HG02885 (cell line): ENCODE data around the gene MLYCD.

Source experiments
- ATAC-seq: cut with Tn5 transposase; IDR thresholded peaks from one replicate; pipeline ENCODE4 v1.9.1; 2021; ENCODE audit warnings: mild to moderate bottlenecking; ENCODE audit not compliant: unreplicated experiment, poor library complexity

Gene MLYCD

DNA sequence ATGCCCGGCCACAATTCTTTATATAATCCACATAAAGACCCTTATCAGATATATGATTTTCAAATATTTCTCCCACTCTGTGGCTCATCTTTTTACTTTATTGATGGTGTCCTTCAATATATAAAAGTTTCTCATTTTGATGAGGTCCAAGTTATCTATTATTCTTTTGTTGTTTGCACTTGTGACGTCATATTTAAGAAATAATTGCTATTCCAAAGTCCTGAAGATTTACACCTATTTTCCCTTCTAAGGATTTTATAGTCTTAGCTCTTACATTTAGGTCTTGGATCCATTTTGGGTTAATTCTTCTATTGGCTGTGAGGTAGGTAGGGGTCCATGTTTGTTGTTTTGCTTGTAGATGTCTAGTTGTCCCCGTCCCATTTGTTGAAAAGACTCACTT is 3.0 kb upstream of the MLYCD start:
- ATAC-seq, result no peak

GRCh38 chr16:83899272-83899897 is 470 bp downstream of the MLYCD start:
- peak; percentile 59 for ATAC-seq

DNA sequence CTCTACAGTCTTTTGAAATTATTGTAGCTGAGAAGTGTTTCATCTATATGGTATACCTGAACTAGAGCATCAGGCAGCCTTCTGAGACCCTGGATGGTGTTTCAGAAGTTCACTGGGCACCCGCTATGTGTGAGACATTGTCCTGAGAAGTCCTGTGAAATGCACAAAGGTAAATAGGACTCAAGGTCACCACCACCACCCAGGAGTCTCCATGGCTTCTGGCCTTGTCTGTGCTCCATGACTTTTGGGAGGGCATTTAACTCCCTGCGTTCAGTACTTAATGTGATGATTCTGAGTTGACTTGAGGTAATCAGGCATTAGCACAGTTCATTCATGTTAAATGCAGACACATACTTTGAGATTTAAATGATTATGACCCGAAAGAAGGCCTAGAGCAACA is 1.1 kb downstream of the MLYCD start:
- ATAC-seq, result no peak

DNA sequence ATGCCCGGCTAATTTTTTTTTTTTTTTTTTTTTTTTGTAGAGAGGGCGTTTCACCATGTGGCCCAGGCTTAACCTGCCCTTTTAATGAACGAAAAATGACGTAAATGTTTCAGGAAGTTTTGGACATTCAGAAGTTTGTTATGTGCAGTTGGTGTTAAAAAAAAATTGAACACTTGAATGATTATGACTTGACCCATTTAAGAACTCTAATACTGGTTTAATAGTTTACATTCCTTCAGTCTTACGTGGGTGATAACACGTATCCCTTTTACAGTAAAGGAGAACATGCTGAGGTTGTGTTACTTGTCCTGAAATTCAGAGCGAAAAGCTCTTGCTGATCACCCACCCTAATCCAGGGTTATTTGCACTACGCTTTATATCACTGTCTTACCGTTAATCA is 1.7 kb downstream of the MLYCD start:
- no peak for ATAC-seq

GRCh38 chr16:83901101-83901500 is 2.2 kb downstream of the MLYCD start:
- ATAC-seq, result no peak

DNA sequence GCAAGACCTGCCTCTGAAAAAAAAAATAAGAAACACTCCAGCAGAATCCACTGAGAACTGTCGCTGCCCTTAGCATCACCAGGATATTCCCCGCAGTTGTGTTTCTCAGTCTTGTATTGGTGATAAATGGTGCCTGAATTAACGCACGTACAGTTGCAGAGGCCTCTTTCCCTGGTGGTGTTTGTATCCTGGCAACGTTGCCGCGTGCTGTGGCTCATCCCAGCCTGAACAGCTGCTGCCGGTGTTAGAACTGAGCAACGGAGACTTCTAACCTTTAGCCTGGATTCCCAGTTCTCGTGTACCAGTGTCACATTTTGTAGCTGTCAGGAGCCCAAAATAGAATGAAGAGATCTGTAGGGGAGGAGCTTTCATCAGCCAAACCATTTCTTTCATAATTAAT is 4.8 kb downstream of the MLYCD start:
- no peak for ATAC-seq

DNA sequence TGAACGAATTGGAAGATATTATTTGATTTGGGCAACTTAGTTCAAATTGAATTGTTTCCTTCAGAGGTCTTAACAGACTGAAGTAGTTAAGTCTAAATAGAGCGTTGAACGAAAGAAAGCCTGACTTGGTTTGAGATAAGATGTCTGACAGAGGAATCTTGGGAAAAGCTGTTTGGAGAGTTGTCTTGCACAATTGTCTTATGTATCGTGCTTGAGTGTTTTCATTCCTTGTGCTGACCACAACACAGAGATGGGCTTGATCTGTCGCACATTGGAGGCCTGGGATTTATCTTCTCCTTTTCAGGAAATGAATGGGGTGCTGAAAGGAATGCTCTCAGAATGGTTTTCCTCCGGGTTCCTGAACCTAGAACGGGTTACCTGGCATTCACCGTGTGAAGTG is 7.8 kb downstream of the MLYCD start:
- ATAC-seq, result no peak

DNA sequence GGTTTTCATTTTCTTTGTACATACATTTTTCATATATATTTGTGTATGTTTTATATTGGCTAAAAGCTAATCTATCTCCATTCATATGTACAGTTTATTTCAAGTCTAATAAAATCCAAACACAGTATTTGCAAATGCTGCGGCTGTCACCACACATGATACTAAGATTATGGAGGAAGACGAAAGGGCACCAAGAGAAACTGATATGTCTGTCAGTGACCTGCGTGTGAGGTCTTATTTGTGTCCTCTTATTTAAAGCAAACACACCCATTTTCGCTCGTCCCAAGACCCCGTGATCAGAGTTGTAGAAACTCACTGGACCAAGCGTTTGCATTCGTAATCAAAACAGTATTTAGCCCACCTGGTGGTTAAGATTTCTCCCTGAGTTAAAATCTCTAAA is 8.2 kb downstream of the MLYCD start:
- no peak for ATAC-seq

DNA sequence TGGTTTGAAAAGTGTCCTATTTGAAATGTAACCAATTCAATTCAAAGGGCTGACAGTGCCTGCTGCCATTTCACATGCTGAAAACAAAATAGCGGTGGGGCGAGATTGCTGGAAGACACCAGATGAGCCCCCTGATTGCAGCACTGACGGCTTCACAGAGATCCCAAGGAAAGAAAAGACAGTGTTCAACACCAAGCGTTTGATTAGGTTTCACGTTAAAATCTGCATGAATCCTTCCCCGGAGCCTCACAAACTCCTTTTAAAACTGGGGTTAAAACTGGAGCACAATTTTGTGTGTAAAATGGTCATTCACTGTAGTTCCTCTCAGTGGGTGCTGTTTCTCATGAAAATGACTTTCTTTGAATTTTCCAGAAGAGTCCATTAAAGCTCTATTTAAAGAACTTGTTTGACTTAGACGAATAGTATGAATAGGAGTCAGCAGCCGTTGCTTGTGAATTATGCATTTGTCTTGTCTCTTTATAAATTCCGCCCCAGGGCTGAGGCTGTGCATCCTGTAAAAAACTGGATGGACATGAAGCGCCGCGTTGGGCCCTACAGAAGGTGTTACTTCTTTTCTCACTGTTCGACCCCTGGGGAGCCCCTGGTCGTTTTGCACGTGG is 8.8 kb downstream of the MLYCD start:
- ATAC-seq, result no peak

DNA sequence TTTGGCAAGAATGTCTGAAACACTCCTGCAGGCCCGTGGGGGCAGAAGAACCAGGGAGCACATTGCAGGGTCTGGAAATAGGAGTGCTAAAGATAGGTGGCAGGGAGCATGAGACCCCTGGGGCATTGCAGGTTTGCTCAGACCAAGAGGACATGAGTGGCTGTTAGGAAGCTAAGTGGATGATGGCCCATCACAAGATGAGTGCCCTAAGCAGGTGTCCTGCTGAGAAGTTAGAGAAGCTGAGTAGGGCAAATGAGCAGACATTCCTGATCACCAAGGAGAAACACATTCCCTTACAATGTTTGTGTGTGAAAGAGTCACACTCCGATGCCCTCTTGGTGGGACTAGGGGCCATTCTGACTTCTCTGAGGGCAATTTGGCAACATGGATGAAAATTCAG is 9.9 kb downstream of the MLYCD start:
- no peak for ATAC-seq

- no peak for ATAC-seq
Observed at GRCh38 chr16:83911290-83911689, 12.4 kb downstream of the MLYCD start.

- no peak for ATAC-seq
Observed at GRCh38 chr16:83912519-83913244, 13.8 kb downstream of the MLYCD start.

DNA sequence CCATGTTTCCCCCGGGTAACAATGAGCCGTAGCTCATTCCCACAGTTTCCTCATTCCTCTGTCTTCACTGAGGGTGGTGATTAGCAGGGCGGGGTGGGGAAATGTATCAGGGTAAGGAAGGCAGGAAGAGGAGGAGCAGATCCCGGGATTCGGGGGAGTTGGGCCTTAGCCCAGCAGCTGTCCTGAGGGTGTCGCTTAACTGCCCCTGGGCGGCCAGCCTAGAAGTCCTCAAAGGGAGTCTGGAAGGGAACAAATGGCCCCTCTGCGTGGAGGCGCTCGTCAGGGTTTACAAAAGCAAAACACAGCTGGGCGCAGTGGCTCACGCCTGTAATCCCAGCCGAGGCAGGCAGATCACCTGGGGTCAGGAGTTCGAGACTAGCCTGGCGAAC is 14.3 kb downstream of the MLYCD start:
- ATAC-seq, result no peak

GRCh38 chr16:83914091-83914710 is 15.3 kb downstream of the MLYCD start:
- ATAC-seq, result no peak

DNA sequence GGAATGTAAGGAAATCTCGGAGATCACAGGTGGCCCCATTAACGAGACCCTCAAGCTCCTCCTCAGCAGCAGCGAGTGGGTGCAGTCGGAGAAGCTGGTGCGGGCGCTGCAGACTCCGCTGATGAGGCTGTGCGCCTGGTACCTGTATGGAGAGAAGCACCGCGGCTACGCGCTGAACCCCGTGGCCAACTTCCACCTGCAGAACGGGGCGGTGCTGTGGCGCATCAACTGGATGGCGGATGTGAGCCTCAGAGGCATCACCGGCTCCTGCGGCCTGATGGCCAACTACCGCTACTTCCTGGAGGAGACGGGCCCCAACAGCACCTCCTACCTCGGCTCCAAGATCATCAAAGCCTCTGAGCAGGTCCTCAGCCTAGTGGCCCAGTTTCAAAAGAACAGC is 16.2 kb downstream of the MLYCD start:
- ATAC-seq, result no peak

GRCh38 chr16:83915491-83915890 is 16.6 kb downstream of the MLYCD start:
- no peak for ATAC-seq

- no peak for ATAC-seq
Observed at GRCh38 chr16:83917152-83918120, 18.5 kb downstream of the MLYCD start.

GRCh38 chr16:83920894-83921491 is 22.1 kb downstream of the MLYCD start:
- ATAC-seq, result no peak

DNA sequence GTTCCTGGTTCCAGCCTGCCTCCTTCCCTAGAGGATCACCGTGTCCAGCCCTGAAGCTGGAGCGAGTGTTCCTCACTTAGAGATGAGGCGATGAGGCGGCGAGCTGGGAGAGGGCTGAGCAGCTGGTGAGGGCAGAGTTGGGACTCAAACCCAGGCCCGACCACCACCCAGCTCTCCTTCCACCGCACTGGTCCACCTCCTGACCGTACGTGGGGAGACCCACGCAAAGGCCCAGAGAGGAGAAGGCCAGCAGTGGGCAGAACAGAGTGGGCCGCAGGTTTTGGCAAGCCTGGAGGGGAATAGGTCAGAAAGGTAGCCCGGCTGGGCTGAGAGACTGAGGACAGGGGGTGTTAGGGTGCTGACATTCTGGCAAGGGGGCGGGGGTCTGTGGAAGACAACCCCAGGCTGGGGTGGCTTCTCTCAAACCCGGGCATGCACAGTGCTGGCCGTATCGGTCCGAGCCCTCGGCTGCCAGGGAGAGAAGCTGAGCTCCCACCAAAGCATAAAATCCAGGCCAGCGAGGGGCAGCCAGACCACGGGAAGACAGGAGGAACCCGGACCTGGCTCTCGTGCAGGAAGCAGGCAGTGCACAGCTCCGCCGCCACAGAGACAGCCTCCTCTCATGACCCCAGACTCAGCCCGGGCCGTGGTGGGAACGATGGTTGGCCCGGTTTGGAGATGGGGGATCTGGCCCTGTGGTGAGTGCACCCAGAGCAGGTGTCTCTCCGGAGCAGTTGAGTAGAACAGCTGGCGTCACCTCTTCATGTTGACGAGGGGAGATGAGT is 24.9 kb downstream of the MLYCD start:
- ATAC-seq, result no peak
